Calu3 (cell line): ENCODE measurements around the gene INSIG2. TPM values are rescaled to one million over a fixed set of nuclear protein-coding genes. Genes with fewer than 3 reads are reported as not detected.

ENCODE experiments used
- BruUV-seq: library from RNA; stranded (reverse); fragments of 400-500 nt; replicated peaks from 2 replicates; lab custom pipeline; 2021; lab: Mats Ljungman, UMichigan
- CTCF ChIA-PET: fragments of 300-600 bp; sonication (Branson Sonifier 250); formaldehyde crosslinking; loops from one replicate; lab custom pipeline; 2022; ENCODE audit warnings: antibody characterized with exemption; lab: Charles Lee
- DNase-seq: peaks from one replicate; pipeline ENCODE4 v3.0.0; 2022
- H3K27ac Mint-ChIP-seq: one replicate; pipeline ENCODE4 v1.8.0; 2022; ENCODE audit warnings: mixed read lengths; ENCODE audit not compliant: unreplicated experiment
- H3K27me3 Mint-ChIP-seq: one replicate; pipeline ENCODE4 v1.8.0; 2022; ENCODE audit warnings: mixed read lengths; ENCODE audit not compliant: unreplicated experiment
- H3K36me3 Mint-ChIP-seq: one replicate; pipeline ENCODE4 v1.8.0; 2022; ENCODE audit warnings: mild to moderate bottlenecking, moderate library complexity, mixed read lengths; ENCODE audit not compliant: insufficient read depth, unreplicated experiment
- H3K4me1 Mint-ChIP-seq: one replicate; pipeline ENCODE4 v1.8.0; 2022; ENCODE audit warnings: mild to moderate bottlenecking, low read depth, mixed read lengths; ENCODE audit not compliant: unreplicated experiment
- H3K4me3 Mint-ChIP-seq: one replicate; pipeline ENCODE4 v1.8.0; 2022; ENCODE audit warnings: mild to moderate bottlenecking, low read depth, moderate library complexity, mixed read lengths; ENCODE audit not compliant: unreplicated experiment
- H3K9me3 Mint-ChIP-seq: one replicate; pipeline ENCODE4 v1.8.0; 2022; ENCODE audit warnings: low read depth, mixed read lengths; ENCODE audit not compliant: unreplicated experiment
- intact Hi-C: fragments of 100-400 bp; cut with micrococcal nuclease; formaldehyde crosslinking; loops from one replicate; pipeline ENCODE4 v1.10.0; 2022; ENCODE audit not compliant: unreplicated experiment
- total RNA-seq: library from RNA; stranded (reverse); gene quantifications from 2 replicates; pipeline ENCODE4 v1.2.3, GENCODE V29; 2022
- TF ChIP-seq, protein P1 (sequence below): fragments of 200-600 bp; IDR thresholded peaks from one replicate; pipeline ENCODE4 v1.8.0; 2022; ENCODE audit warnings: antibody characterized with exemption; ENCODE audit not compliant: unreplicated experiment

INSIG2 gene
- total RNA-seq, 1 experiment from 2014 or later: 67.1 TPM

DNA sequence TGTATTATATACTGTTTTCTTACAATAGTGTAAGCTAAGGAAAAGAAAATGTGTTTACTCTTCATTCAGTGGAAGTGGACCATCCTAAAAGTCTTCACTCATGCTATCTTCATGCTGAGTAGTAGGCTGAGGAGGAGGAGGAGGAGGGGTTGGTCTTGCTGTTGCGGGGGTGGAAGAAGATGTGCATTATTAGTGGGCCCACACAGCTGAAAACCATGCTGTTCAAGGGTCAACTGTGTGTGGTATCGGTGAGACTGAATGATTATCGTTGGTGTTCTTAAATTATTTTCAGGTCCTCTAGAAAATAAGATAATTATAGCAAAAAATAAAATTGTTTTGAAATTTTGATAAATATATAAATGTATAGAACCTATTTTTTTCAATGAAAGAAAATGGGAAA lies 22.0 kb downstream of the INSIG2 start:
- H3K27ac Mint-ChIP-seq: peak overlapping the region; percentile 80
- peaks cover 53% of the 10 kb centered on the region for H3K4me1 Mint-ChIP-seq
- intact Hi-C loops: no loop called here
- H3K4me3 Mint-ChIP-seq: no peak overlapping the region
- no peak for DNase-seq
- H3K9me3 Mint-ChIP-seq: no peaks in the 10 kb centered on the region
- no TSS peak for BruUV-seq
- CTCF ChIA-PET: no interaction called here
- H3K36me3 Mint-ChIP-seq: peaks cover 67% of the 10 kb centered on the region
- TF ChIP-seq, protein P1, sequence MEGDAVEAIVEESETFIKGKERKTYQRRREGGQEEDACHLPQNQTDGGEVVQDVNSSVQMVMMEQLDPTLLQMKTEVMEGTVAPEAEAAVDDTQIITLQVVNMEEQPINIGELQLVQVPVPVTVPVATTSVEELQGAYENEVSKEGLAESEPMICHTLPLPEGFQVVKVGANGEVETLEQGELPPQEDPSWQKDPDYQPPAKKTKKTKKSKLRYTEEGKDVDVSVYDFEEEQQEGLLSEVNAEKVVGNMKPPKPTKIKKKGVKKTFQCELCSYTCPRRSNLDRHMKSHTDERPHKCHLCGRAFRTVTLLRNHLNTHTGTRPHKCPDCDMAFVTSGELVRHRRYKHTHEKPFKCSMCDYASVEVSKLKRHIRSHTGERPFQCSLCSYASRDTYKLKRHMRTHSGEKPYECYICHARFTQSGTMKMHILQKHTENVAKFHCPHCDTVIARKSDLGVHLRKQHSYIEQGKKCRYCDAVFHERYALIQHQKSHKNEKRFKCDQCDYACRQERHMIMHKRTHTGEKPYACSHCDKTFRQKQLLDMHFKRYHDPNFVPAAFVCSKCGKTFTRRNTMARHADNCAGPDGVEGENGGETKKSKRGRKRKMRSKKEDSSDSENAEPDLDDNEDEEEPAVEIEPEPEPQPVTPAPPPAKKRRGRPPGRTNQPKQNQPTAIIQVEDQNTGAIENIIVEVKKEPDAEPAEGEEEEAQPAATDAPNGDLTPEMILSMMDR: no peak
- H3K27me3 Mint-ChIP-seq: no peaks in the 10 kb centered on the region

DNA sequence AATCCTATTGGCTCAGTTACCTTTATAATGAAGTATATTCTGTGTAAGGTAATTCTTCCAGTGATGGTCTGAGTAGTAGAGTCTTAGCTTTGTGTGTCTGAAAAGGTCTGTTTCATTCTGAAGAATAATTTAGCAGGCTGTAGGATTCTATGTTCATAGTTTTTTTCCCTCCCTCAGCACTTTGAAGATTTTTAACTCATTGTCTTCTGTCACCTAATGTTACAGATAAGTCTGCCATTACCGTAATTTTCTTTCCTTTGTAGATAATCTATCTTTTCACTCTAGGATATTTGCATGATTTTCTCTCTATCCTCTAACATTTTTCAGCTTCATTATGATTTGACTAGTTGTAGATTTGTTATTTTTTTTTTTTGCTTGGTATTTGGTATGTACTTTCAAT lies 22.7 kb downstream of the INSIG2 start:
- no TSS peak for BruUV-seq
- DNase-seq: no peak
- Mint-ChIP-seq H3K27ac (peak overlapping the region; percentile 94), H3K9me3 (no peaks in the 10 kb centered on the region), H3K36me3 (peaks cover 66% of the 10 kb centered on the region), H3K4me3 (no peak overlapping the region), H3K4me1 (peaks cover 53% of the 10 kb centered on the region), H3K27me3 (no peaks in the 10 kb centered on the region)
- intact Hi-C loops: no loop called here
- TF ChIP-seq, protein P1: no peak
- CTCF ChIA-PET: no interaction called here

DNA sequence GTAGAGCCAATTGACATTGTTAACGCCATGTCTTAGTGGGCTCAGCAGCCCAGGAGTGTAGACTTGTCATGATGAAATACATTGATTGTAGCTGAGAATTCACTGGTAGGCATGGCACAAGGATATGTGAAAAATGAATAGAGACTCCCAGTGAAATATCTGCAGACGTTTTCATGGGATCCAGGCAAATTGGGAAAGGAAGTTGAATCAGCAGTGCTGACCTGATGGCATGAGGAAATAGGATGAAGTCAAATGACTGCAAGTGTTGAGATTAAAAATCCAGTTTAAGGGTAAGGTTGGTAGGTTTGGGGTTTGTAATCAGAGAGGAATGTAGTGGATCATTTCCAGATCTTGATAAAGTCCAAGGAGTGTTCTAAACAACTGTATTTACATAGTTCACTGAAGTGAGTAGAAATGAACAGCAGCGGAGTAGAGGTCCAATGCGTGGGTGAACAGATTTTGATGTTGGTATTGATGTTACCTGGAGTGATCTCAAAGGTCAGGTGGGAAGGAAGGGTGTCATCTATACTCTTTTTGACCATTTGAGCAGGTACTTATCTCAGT lies 24.6 kb downstream of the INSIG2 start:
- peak; percentile 51 for DNase-seq
- Mint-ChIP-seq H3K27ac (peak overlapping the region; percentile 94), H3K36me3 (peaks cover 65% of the 10 kb centered on the region), H3K27me3 (no peaks in the 10 kb centered on the region), H3K4me1 (peaks cover 67% of the 10 kb centered on the region), H3K4me3 (peak overlapping the region; percentile 21), H3K9me3 (no peaks in the 10 kb centered on the region)
- intact Hi-C loops: loop anchor here (1.0 to 2.0 kb wide), 3 partner anchors 10 to 72 kb away; partner anchors contain the start of gene INSIG2
- TF ChIP-seq, protein P1: no peak
- BruUV-seq: no TSS peak
- CTCF ChIA-PET: interaction anchor here (0.6 kb wide), 1 partner anchor 66 kb away, joined by 5 read pairs; no protein-coding TSS in a partner anchor

DNA sequence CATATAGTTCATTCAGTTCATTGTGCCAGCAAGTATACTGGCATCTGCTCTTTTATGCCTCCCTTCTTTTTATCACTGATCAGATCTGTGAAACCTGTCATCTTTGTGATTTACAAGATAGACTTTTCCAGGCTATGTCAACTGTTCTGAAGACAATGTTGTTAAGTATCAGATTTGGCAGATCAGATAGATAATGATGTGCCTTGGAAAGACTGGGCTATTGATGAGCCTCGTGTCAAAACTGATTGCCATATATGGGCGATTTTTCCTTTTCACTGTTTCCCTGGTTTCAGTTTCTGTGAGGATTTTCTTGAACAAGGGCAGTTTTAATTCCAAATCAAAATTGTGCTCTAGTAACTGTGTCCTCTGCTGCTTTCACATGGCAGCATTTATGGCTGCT lies 26.6 kb downstream of the INSIG2 start:
- TF ChIP-seq, protein P1: no peak
- Mint-ChIP-seq H3K27me3 (no peaks in the 10 kb centered on the region), H3K36me3 (peaks cover 52% of the 10 kb centered on the region), H3K9me3 (no peaks in the 10 kb centered on the region), H3K4me3 (no peak overlapping the region), H3K4me1 (peaks cover 71% of the 10 kb centered on the region), H3K27ac (peak overlapping the region; percentile 61)
- no peak for DNase-seq
- intact Hi-C loops: no loop called here
- CTCF ChIA-PET: no interaction called here
- no TSS peak for BruUV-seq
